CD14-positive monocyte (primary cell): Measurements from ENCODE around the gene THRA. TPM values are rescaled to one million over a fixed set of nuclear protein-coding genes. Genes with fewer than 3 reads are reported as not detected.

Experiments used
- DNase-seq, 3 donors: peaks; one replicate each; pipeline ENCODE4 v3.0.0-alpha.2; 2011 to 2022
- H2AFZ ChIP-seq: 2 replicates; pipeline ENCODE4 v1.6.0; 2012; ENCODE audit warnings: mild to moderate bottlenecking, low read depth, low read length, inconsistent platforms; ENCODE audit not compliant: insufficient read depth, poor library complexity, severe bottlenecking
- H3K27ac ChIP-seq, 2 donors: 1 replicate in 1 of 2; 2 replicates in 1 of 2; pipeline ENCODE4 v1.5.1; 2012 to 2013; ENCODE audit warnings: low read length in 2 of 2, control low read depth in 1 of 2, inconsistent platforms in 1 of 2, low read depth in 1 of 2, mild to moderate bottlenecking in 1 of 2
- H3K27me3 ChIP-seq, 2 donors: one replicate each; pipeline versions ENCODE4 v1.6.0 to v1.6.1; 2011 to 2013; ENCODE audit warnings: low read length in 2 of 2; ENCODE audit not compliant: control insufficient read depth in 2 of 2, insufficient read depth in 2 of 2
- H3K36me3 ChIP-seq, 2 donors: replicated peaks in 1 of 2; 1 replicate in 1 of 2; 2 replicates in 1 of 2; pipeline versions ENCODE4 v1.5.1 to v1.6.1; 2012 to 2013; ENCODE audit warnings: low read length in 2 of 2, control low read depth in 1 of 2, inconsistent platforms in 1 of 2, mild to moderate bottlenecking in 1 of 2; ENCODE audit not compliant: insufficient read depth in 2 of 2, control insufficient read depth in 1 of 2
- H3K4me1 ChIP-seq, 2 donors: 1 replicate in 1 of 2; 2 replicates in 1 of 2; pipeline versions ENCODE4 v1.5.1 to v1.6.1; 2012 to 2013; ENCODE audit warnings: low read length in 2 of 2, control low read depth in 1 of 2, inconsistent platforms in 1 of 2, mild to moderate bottlenecking in 1 of 2, moderate library complexity in 1 of 2; ENCODE audit not compliant: insufficient read depth in 2 of 2, control insufficient read depth in 1 of 2
- H3K4me2 ChIP-seq: replicated peaks from 2 replicates; pipeline ENCODE3; 2012; ENCODE audit warnings: low read length, moderate library complexity, mild to moderate bottlenecking; ENCODE audit not compliant: poor library complexity, severe bottlenecking; ENCODE audit errors: extremely low read depth
- H3K4me3 ChIP-seq, 3 experiments: fragments of 200-600 bp in 1 of 3; sonication (generic) in 1 of 3; replicated peaks in 1 of 3; 1 replicate in 2 of 3; 2 replicates in 1 of 3; pipeline ENCODE4 v1.5.1; 2011 to 2013; ENCODE audit warnings: low read length in 3 of 3, mild to moderate bottlenecking in 3 of 3, control low read depth in 2 of 3, low read depth in 2 of 3, inconsistent platforms in 1 of 3, moderate library complexity in 1 of 3
- H3K79me2 ChIP-seq: 2 replicates; pipeline ENCODE4 v1.6.0; 2012; ENCODE audit warnings: mild to moderate bottlenecking, control low read depth, inconsistent platforms, low read length, moderate library complexity; ENCODE audit not compliant: insufficient read depth
- H3K9ac ChIP-seq: 2 replicates; pipeline ENCODE4 v1.6.0; 2017; ENCODE audit warnings: low read length, mild to moderate bottlenecking; ENCODE audit not compliant: insufficient read depth, poor library complexity, severe bottlenecking
- H3K9me3 ChIP-seq, 2 donors: replicated peaks in 1 of 2; 1 replicate in 1 of 2; 2 replicates in 1 of 2; pipeline versions ENCODE4 v1.5.1 to v1.6.1; 2012 to 2013; ENCODE audit warnings: low read length in 2 of 2, control low read depth in 1 of 2; ENCODE audit not compliant: control insufficient read depth in 1 of 2, insufficient read depth in 1 of 2
- H4K20me1 ChIP-seq: 2 replicates; pipeline ENCODE4 v1.6.0; 2012; ENCODE audit warnings: mild to moderate bottlenecking, low read length, control low read depth, moderate library complexity; ENCODE audit not compliant: insufficient read depth
- H3K27ac Mint-ChIP-seq, 7 donors: one replicate each; pipeline ENCODE4 v1.8.0; 2020; ENCODE audit warnings: mild to moderate bottlenecking in 7 of 7, mixed read lengths in 7 of 7, moderate library complexity in 6 of 7, inconsistent platforms in 2 of 7
- H3K27me3 Mint-ChIP-seq, 3 donors: one replicate each; pipeline ENCODE4 v1.8.0; 2021 to 2022; ENCODE audit warnings: low read depth in 3 of 3, mild to moderate bottlenecking in 3 of 3, mixed read lengths in 3 of 3, moderate library complexity in 3 of 3, inconsistent platforms in 1 of 3
- H3K36me3 Mint-ChIP-seq, 2 donors: one replicate each; pipeline ENCODE4 v1.8.0; 2020; ENCODE audit warnings: mixed read lengths in 2 of 2, inconsistent platforms in 1 of 2, mild to moderate bottlenecking in 1 of 2
- H3K4me1 Mint-ChIP-seq: one replicate; pipeline ENCODE4 v1.8.0; 2020; ENCODE audit warnings: mild to moderate bottlenecking, mixed read lengths
- H3K4me3 Mint-ChIP-seq, 2 donors: one replicate each; pipeline ENCODE4 v1.8.0; 2020; ENCODE audit warnings: mild to moderate bottlenecking in 2 of 2, mixed read lengths in 2 of 2, moderate library complexity in 1 of 2
- H3K9me3 Mint-ChIP-seq, 7 donors: one replicate each; pipeline ENCODE4 v1.8.0; 2020 to 2022; ENCODE audit warnings: mixed read lengths in 7 of 7, mild to moderate bottlenecking in 6 of 7, moderate library complexity in 6 of 7, inconsistent platforms in 2 of 7
- WGBS: methylation state at CpG from one replicate; pipeline ENCODE4 v1.1.5; 2013; ENCODE audit warnings: missing lambda C conversion rate; ENCODE audit not compliant: insufficient coverage; 5-methylcytosine and 5-hydroxymethylcytosine counted together
- intact Hi-C, 2 donors: fragments of 100-400 bp; cut with micrococcal nuclease; formaldehyde crosslinking; loops; one replicate each; pipeline versions ENCODE4 v1.15.0 to v1.15.1; 2023
- polyA plus RNA-seq, 3 donors: library from polyadenylated mRNA; depleted of rRNA in 1 of 3; unstranded in 2 of 3; stranded (reverse) in 1 of 3; fragments of 300-500 nt in 2 of 3; fragments of >200 nt in 1 of 3; fragmentation: Illumina TruSeq in 2 of 3; gene quantifications; 1 replicate in 2 of 3; 2 replicates in 1 of 3; pipeline ENCODE4 v1.2.3, GENCODE V29; 2012 to 2021
- TF ChIP-seq, protein P1 (sequence below): fragments of 200-600 bp; IDR thresholded peaks from one replicate; pipeline ENCODE4 v1.8.0; 2022; ENCODE audit warnings: antibody characterized with exemption, mild to moderate bottlenecking

Gene THRA
- polyA plus RNA-seq, 3 donors, result 2.5 to 7.5 (median 3.8) TPM

DNA sequence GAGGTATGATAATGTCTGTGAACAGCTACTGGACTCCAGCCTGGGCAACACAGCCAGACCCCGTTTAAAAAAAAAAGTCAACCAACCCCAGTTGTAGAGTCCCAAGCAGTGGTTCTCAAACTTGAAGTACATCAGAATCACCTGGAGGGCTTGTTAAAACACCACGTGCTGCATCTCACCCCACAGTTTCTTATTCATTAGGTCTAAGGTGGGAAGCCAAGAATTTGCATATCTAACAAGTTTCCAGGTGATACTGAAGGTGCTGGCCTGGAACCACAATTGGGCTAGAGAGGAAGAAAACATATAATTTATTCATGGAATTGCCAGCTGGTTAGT is 52.3 kb downstream of the THRA start:
- peaks cover 0 to 2% (median 0%) of the 10 kb centered on the region in 3 donors for H3K27me3 Mint-ChIP-seq
- WGBS, result 100% methylated on average over 1 of the region's 2 CpGs
- no peaks in the 10 kb centered on the region for H4K20me1 ChIP-seq
- H3K36me3 Mint-ChIP-seq, result peaks cover 0 to 3% of the 10 kb centered on the region in 2 donors
- no peak overlapping the region for H2AFZ ChIP-seq
- H3K9me3 ChIP-seq, result no peaks in the 10 kb centered on the region
- intact Hi-C loops, result loop anchor here in 1 of 2 donors (10.0 kb wide), 1 partner anchor 170 kb away; the partner anchor contains the start of gene CDC6
- no peak overlapping the region for H3K4me3 Mint-ChIP-seq
- H3K27me3 ChIP-seq, result no peaks in the 10 kb centered on the region
- H3K36me3 ChIP-seq, result no peaks in the 10 kb centered on the region
- no peak for DNase-seq
- peaks cover 51% of the 10 kb centered on the region for H3K4me1 Mint-ChIP-seq
- H3K4me1 ChIP-seq, result peaks cover 34 to 48% of the 10 kb centered on the region in 2 donors
- no peaks in the 10 kb centered on the region for H3K9me3 Mint-ChIP-seq
- no peak overlapping the region for H3K4me2 ChIP-seq
- H3K9ac ChIP-seq, result no peak overlapping the region
- H3K27ac ChIP-seq, result no peak overlapping the region
- TF ChIP-seq, protein P1, sequence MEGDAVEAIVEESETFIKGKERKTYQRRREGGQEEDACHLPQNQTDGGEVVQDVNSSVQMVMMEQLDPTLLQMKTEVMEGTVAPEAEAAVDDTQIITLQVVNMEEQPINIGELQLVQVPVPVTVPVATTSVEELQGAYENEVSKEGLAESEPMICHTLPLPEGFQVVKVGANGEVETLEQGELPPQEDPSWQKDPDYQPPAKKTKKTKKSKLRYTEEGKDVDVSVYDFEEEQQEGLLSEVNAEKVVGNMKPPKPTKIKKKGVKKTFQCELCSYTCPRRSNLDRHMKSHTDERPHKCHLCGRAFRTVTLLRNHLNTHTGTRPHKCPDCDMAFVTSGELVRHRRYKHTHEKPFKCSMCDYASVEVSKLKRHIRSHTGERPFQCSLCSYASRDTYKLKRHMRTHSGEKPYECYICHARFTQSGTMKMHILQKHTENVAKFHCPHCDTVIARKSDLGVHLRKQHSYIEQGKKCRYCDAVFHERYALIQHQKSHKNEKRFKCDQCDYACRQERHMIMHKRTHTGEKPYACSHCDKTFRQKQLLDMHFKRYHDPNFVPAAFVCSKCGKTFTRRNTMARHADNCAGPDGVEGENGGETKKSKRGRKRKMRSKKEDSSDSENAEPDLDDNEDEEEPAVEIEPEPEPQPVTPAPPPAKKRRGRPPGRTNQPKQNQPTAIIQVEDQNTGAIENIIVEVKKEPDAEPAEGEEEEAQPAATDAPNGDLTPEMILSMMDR, result no peak
- H3K4me3 ChIP-seq, result no peak overlapping the region
- peaks cover 3% of the 10 kb centered on the region for H3K79me2 ChIP-seq
- no peak overlapping the region for H3K27ac Mint-ChIP-seq

DNA sequence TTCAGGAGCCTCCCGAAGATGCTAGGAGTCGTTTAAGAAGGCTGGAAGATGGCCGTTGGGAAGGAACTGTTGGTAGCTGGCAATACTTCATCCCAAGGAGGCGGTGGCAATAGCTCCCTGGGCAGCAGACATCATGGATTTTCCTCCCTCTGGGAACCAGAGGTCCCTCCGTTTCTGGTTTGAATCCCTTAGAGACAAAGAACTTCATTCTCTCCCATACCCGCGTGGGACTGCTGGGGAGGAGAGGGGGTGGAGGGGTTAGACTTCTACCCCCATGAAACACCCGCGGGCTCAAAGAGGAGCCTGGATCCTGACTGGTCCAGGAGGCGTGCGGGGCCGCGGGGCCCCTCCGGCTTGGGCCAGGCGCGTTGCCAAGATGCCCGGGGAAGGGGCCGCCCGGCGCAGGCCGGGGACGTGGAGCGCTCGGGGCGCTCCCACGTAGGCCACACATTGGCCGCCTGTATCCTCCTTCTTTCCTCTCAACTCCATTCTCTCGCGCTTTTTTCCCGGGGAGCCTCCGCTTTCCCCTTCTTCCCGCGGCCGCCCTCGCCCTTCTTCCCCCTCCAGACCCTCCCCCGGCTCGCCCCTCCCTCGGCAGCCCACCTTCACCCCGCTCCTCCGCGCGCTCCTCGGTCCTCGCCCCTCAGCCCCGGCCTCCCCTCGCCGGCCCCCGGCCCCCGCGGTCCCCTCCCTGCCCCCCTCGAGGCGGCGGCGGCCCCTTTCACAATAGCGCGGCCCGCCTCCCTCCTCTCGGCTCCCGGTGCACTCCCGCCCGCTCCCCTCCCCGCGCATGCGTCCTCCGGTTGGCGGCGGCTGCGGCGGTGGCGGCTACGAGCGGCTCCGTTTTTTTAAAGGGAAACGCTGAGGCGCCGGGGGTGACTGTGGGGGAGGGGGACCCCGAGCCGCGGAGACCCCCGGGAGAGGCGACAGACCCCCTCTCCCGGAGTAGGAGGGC is 58.7 kb downstream of the THRA start, which contains the start of gene MSL1:
Gene MSL1 (plus strand): TSS at position 791 of the 955 bp plus-strand sequence. CDS start 642 bp downstream, outside the sequence.
- WGBS, result 0% methylated on average over 37 of the region's 82 CpGs
- intact Hi-C loops, result loop anchor here in 1 of 2 donors (5.0 kb wide), 1 partner anchor 36 kb away; no protein-coding TSS in a partner anchor

More for the DNA sequence above, 58.7 kb downstream of the THRA start, which contains the start of gene MSL1:
- Mint-ChIP-seq H3K36me3 (peaks cover 7 to 11% of the 10 kb centered on the region in 2 donors), H3K4me1 (peaks cover 46% of the 10 kb centered on the region), H3K9me3 (no peaks in the 10 kb centered on the region), H3K4me3 (peak within 1 kb of the TSS; percentile 79 to 88), H3K27ac (peak within 1 kb of the TSS; percentile 10 to 87 (median 75)), H3K27me3 (peaks cover 0 to 2% (median 0%) of the 10 kb centered on the region in 3 donors)
- H3K79me2 ChIP-seq, result peaks cover 64% of the 10 kb centered on the region
- peak within 1 kb of the TSS; percentile 87 for H2AFZ ChIP-seq
- DNase-seq, result peak in 2 of 3 donors; percentile 70 to 75
- peak within 1 kb of the TSS; percentile 92 for H3K9ac ChIP-seq
- H3K27me3 ChIP-seq, result no peaks in the 10 kb centered on the region
- H3K27ac ChIP-seq, result peak within 1 kb of the TSS; percentile 78 to 80
- TF ChIP-seq, protein P1, result no peak
- peak within 1 kb of the TSS; percentile 98 for H3K4me2 ChIP-seq
- peak within 1 kb of the TSS; percentile 72 to 98 (median 98) for H3K4me3 ChIP-seq
- H3K9me3 ChIP-seq, result no peaks in the 10 kb centered on the region
- peaks cover 34% of the 10 kb centered on the region for H4K20me1 ChIP-seq
- peaks cover 30 to 49% of the 10 kb centered on the region in 2 donors for H3K4me1 ChIP-seq
- H3K36me3 ChIP-seq, result peaks cover 5 to 9% of the 10 kb centered on the region in 2 donors
